GM18520 (cell line): ENCODE measurements around the gene POU2F1.
"Not testable (repeated sequence)": the region's sequence is repeated elsewhere in the genome, so short reads cannot be mapped to it uniquely, and the experiment has no call there.

Source experiments
- ATAC-seq: cut with Tn5 transposase; IDR thresholded peaks from one replicate; pipeline ENCODE4 v1.9.1; 2021; ENCODE audit not compliant: unreplicated experiment

Gene POU2F1

GRCh38 chr1:167230437-167230836 is 9.8 kb downstream of the POU2F1 start:
- ATAC-seq, result no peak

GRCh38 chr1:167231873-167232450 is 11.3 kb downstream of the POU2F1 start:
- ATAC-seq, result no peak

GRCh38 chr1:167232801-167233200 is 12.1 kb downstream of the POU2F1 start:
- no peak for ATAC-seq

GRCh38 chr1:167233373-167233772 is 12.7 kb downstream of the POU2F1 start:
- no peak for ATAC-seq

- ATAC-seq, result no peak
These were observed 16.3 kb downstream of the POU2F1 start for GRCh38 chr1:167237000-167237399.

GRCh38 chr1:167238713-167239112 is 18.0 kb downstream of the POU2F1 start:
- no peak for ATAC-seq

GRCh38 chr1:167239257-167239656 is 18.6 kb downstream of the POU2F1 start:
- no peak for ATAC-seq

- ATAC-seq, result no peak
These were observed 23.6 kb downstream of the POU2F1 start for GRCh38 chr1:167244244-167244643.

- ATAC-seq, result not testable (repeated sequence)
These were observed 24.5 kb downstream of the POU2F1 start for GRCh38 chr1:167245168-167245567.

GRCh38 chr1:167246971-167247370 is 26.3 kb downstream of the POU2F1 start:
- no peak for ATAC-seq

GRCh38 chr1:167247754-167248153 is 27.1 kb downstream of the POU2F1 start:
- no peak for ATAC-seq

GRCh38 chr1:167248707-167249642 is 28.3 kb downstream of the POU2F1 start:
- no peak for ATAC-seq

- ATAC-seq, result peak; percentile 84
These were observed 29.0 kb downstream of the POU2F1 start for GRCh38 chr1:167249702-167250101.

GRCh38 chr1:167250482-167250881 is 29.8 kb downstream of the POU2F1 start:
- ATAC-seq, result no peak

- no peak for ATAC-seq
These were observed 30.8 kb downstream of the POU2F1 start for GRCh38 chr1:167251472-167251871.

- ATAC-seq, result no peak
These were observed 32.3 kb downstream of the POU2F1 start for GRCh38 chr1:167252986-167253385.

- no peak for ATAC-seq
These were observed 38.2 kb downstream of the POU2F1 start for GRCh38 chr1:167258858-167259257.

- ATAC-seq, result no peak
These were observed 42.1 kb downstream of the POU2F1 start for GRCh38 chr1:167262836-167263235.

GRCh38 chr1:167263344-167263743 is 42.7 kb downstream of the POU2F1 start:
- no peak for ATAC-seq

GRCh38 chr1:167263819-167264464 is 43.3 kb downstream of the POU2F1 start:
- ATAC-seq, result no peak

- ATAC-seq, result no peak
These were observed 46.3 kb downstream of the POU2F1 start for GRCh38 chr1:167266965-167267364.

- ATAC-seq, result no peak
These were observed 47.7 kb downstream of the POU2F1 start for GRCh38 chr1:167268347-167268787.
